MM.1S (cell line): Measurements from ENCODE around the gene ZCCHC24.

Source experiments
- DNase-seq: peaks from one replicate; pipeline ENCODE4 v3.0.0-alpha.2; 2015
- H2AFZ ChIP-seq: fragments of 300-600 bp; sonication (generic); 2 replicates; pipeline ENCODE4 v1.6.0; 2016; ENCODE audit warnings: antibody characterized with exemption, low read length
- H3F3A ChIP-seq: fragments of 300-600 bp; sonication (generic); 2 replicates; pipeline ENCODE4 v1.6.1; 2016; ENCODE audit warnings: mild to moderate bottlenecking, antibody characterized with exemption, low read length, moderate library complexity, mixed read lengths; ENCODE audit not compliant: insufficient read depth
- H3K27ac ChIP-seq: fragments of 300-600 bp; sonication (generic); 2 replicates; pipeline ENCODE4 v1.5.1; 2016; ENCODE audit warnings: mild to moderate bottlenecking, low read length
- H3K27me3 ChIP-seq: fragments of 300-600 bp; sonication (generic); replicated peaks from 2 replicates; pipeline ENCODE4 v1.6.0; 2016; ENCODE audit warnings: low read length; ENCODE audit not compliant: insufficient read depth
- H3K36me3 ChIP-seq: fragments of 300-600 bp; sonication (generic); replicated peaks from 2 replicates; pipeline ENCODE4 v1.6.1; 2016; ENCODE audit warnings: mild to moderate bottlenecking, low read length, mixed read lengths; ENCODE audit not compliant: insufficient read depth
- H3K4me1 ChIP-seq: fragments of 300-600 bp; sonication (generic); 2 replicates; pipeline ENCODE4 v1.6.1; 2016; ENCODE audit warnings: low read length, mixed read lengths
- H3K4me2 ChIP-seq: fragments of 300-600 bp; sonication (generic); 2 replicates; pipeline ENCODE4 v1.6.0; 2016; ENCODE audit warnings: low read depth, low read length
- H3K4me3 ChIP-seq: fragments of 300-600 bp; sonication (generic); 2 replicates; pipeline ENCODE4 v1.5.1; 2016; ENCODE audit warnings: low read length, mixed read lengths
- H3K79me2 ChIP-seq: fragments of 300-600 bp; sonication (generic); 2 replicates; pipeline ENCODE4 v1.6.1; 2016; ENCODE audit warnings: mixed run types, low read length, mixed read lengths
- H3K9ac ChIP-seq: fragments of 300-600 bp; sonication (generic); 2 replicates; pipeline ENCODE4 v1.6.1; 2016; ENCODE audit warnings: low read length, mixed read lengths
- H3K9me2 ChIP-seq: fragments of 300-600 bp; sonication (generic); replicated peaks from 2 replicates; pipeline ENCODE4 v1.6.1; 2016; ENCODE audit warnings: mild to moderate bottlenecking, low read length, mixed read lengths; ENCODE audit not compliant: insufficient read depth
- H3K9me3 ChIP-seq: fragments of 300-600 bp; sonication (generic); replicated peaks from 2 replicates; pipeline ENCODE4 v1.6.1; 2016; ENCODE audit warnings: mild to moderate bottlenecking, low read length, mixed read lengths; ENCODE audit not compliant: insufficient read depth
- H4K20me1 ChIP-seq: fragments of 300-600 bp; sonication (generic); 2 replicates; pipeline ENCODE4 v1.6.1; 2016; ENCODE audit warnings: mild to moderate bottlenecking, low read length, moderate library complexity, mixed read lengths; ENCODE audit not compliant: insufficient read depth
- CTCF ChIP-seq: fragments of 300-600 bp; sonication (generic); IDR thresholded peaks from 2 replicates; pipeline ENCODE4 v1.5.1; 2016; ENCODE audit warnings: antibody characterized with exemption, low read length, mixed read lengths
- EZH2 ChIP-seq: fragments of 300-600 bp; sonication (generic); optimal IDR thresholded peaks from 2 replicates; pipeline ENCODE3; 2017; ENCODE audit warnings: low read depth, mild to moderate bottlenecking, antibody characterized with exemption, low read length, mixed read lengths
- EZH2phosphoT487 ChIP-seq: fragments of 300-600 bp; sonication (generic); IDR thresholded peaks from 2 replicates; pipeline ENCODE4 v1.6.1; 2018; ENCODE audit warnings: antibody characterized with exemption, low read length

Gene ZCCHC24

GRCh38 chr10:79458483-79458882, 13.1 kb upstream of the ZCCHC24 start:
- Histone ChIP-seq H3K9ac (no peak overlapping the region), H2AFZ (no peak overlapping the region), H3F3A (no peaks in the 10 kb centered on the region), H3K36me3 (no peaks in the 10 kb centered on the region), H3K9me3 (no peaks in the 10 kb centered on the region), H3K4me1 (peaks cover 1% of the 10 kb centered on the region), H3K9me2 (no peaks in the 10 kb centered on the region), H3K27ac (no peak overlapping the region), H4K20me1 (no peaks in the 10 kb centered on the region), H3K4me2 (no peak overlapping the region), H3K79me2 (no peaks in the 10 kb centered on the region), H3K4me3 (no peak overlapping the region), H3K27me3 (no peaks in the 10 kb centered on the region)
- TF ChIP-seq EZH2 (no peak), CTCF (no peak), EZH2phosphoT487 (no peak)
- no peak for DNase-seq

GRCh38 chr10:79457256-79457785, 11.9 kb upstream of the ZCCHC24 start:
- Histone ChIP-seq H3K4me1 (peaks cover 13% of the 10 kb centered on the region), H3K27me3 (no peaks in the 10 kb centered on the region), H2AFZ (no peak overlapping the region), H4K20me1 (no peaks in the 10 kb centered on the region), H3K4me2 (no peak overlapping the region), H3K27ac (no peak overlapping the region), H3K9me3 (no peaks in the 10 kb centered on the region), H3K79me2 (no peaks in the 10 kb centered on the region), H3K36me3 (no peaks in the 10 kb centered on the region), H3K4me3 (no peak overlapping the region), H3K9ac (no peak overlapping the region), H3K9me2 (no peaks in the 10 kb centered on the region), H3F3A (no peaks in the 10 kb centered on the region)
- no peak for TF ChIP-seq CTCF
- TF ChIP-seq EZH2phosphoT487, result no peak
- no peak for TF ChIP-seq EZH2
- DNase-seq, result no peak

- no peaks in the 10 kb centered on the region for H3K9me3 ChIP-seq
- H3F3A ChIP-seq, result no peaks in the 10 kb centered on the region
- H3K27me3 ChIP-seq, result no peaks in the 10 kb centered on the region
- no peaks in the 10 kb centered on the region for H4K20me1 ChIP-seq
- H3K27ac ChIP-seq, result no peak overlapping the region
- H3K4me3 ChIP-seq, result no peak overlapping the region
- H3K4me2 ChIP-seq, result no peak overlapping the region
- H3K36me3 ChIP-seq, result no peaks in the 10 kb centered on the region
- no peak overlapping the region for H2AFZ ChIP-seq
- no peak overlapping the region for H3K9ac ChIP-seq
- no peak for DNase-seq
- TF ChIP-seq EZH2 (no peak), CTCF (no peak), EZH2phosphoT487 (no peak)
- H3K4me1 ChIP-seq, result peaks cover 20% of the 10 kb centered on the region
- H3K79me2 ChIP-seq, result no peaks in the 10 kb centered on the region
- no peaks in the 10 kb centered on the region for H3K9me2 ChIP-seq
Observed at GRCh38 chr10:79454259-79454658, 8.8 kb upstream of the ZCCHC24 start.
